Measurements from ENCODE around the gene HOXD12.

The HOXD12 gene

GRCh38 chr2:176118601-176119339 is 19.2 kb downstream of the HOXD12 start:
- DNase-seq (ENCODE audit: low read depth, low spot score): no peak

- no peak for DNase-seq (ENCODE audit: low read depth, low spot score)
Measured at GRCh38 chr2:176120364-176121189, 21.0 kb downstream of the HOXD12 start.

GRCh38 chr2:176121190-176122051 is 21.8 kb downstream of the HOXD12 start:
- DNase-seq (ENCODE audit: low read depth, low spot score): no peak

GRCh38 chr2:176122052-176122682 is 22.6 kb downstream of the HOXD12 start:
- no peak for DNase-seq (ENCODE audit: low read depth, low spot score)

GRCh38 chr2:176122683-176123410 is 23.3 kb downstream of the HOXD12 start, which contains the start of gene HOXD9:
Gene HOXD9, plus strand, starts transcription at chr2:176122719. Its CDS starts 50 bp downstream, at chr2:176122769.
- peak; percentile 32 for DNase-seq (ENCODE audit: low read depth, low spot score)

- DNase-seq (ENCODE audit: low read depth, low spot score): no peak
Measured at GRCh38 chr2:176123411-176124109, 24.0 kb downstream of the HOXD12 start.

GRCh38 chr2:176124110-176124946 is 24.7 kb downstream of the HOXD12 start:
- DNase-seq (ENCODE audit: low read depth, low spot score): no peak

- DNase-seq (ENCODE audit: low read depth, low spot score): no peak
Measured at GRCh38 chr2:176124947-176125771, 25.6 kb downstream of the HOXD12 start.

GRCh38 chr2:176125772-176126054 is 26.1 kb downstream of the HOXD12 start:
- no peak for DNase-seq (ENCODE audit: low read depth, low spot score)

GRCh38 chr2:176126929-176127773 is 27.6 kb downstream of the HOXD12 start:
- DNase-seq (ENCODE audit: low read depth, low spot score): peak; percentile 75

- no peak for DNase-seq (ENCODE audit: low read depth, low spot score)
Measured at GRCh38 chr2:176127774-176128072, 28.1 kb downstream of the HOXD12 start.

- no peak for DNase-seq (ENCODE audit: low read depth, low spot score)
Measured at GRCh38 chr2:176128172-176128981, 28.8 kb downstream of the HOXD12 start.

GRCh38 chr2:176128982-176129796 is 29.6 kb downstream of the HOXD12 start, which contains the start of gene HOXD8:
Gene HOXD8, plus strand, starts transcription at chr2:176129705. Its CDS starts 662 bp downstream, at chr2:176130367.
- DNase-seq (ENCODE audit: low read depth, low spot score): peak; percentile 38

GRCh38 chr2:176129813-176130146 is 30.2 kb downstream of the HOXD12 start:
- no peak for DNase-seq (ENCODE audit: low read depth, low spot score)

GRCh38 chr2:176130147-176130956 is 30.8 kb downstream of the HOXD12 start:
- DNase-seq (ENCODE audit: low read depth, low spot score): peak; percentile 39

All from astrocyte of the hippocampus (primary cell).